H1 (cell line): Measurements from ENCODE around the gene EOLA1. TPM values are rescaled to one million over a fixed set of nuclear protein-coding genes. Genes with fewer than 3 reads are reported as not detected.

ENCODE experiments used
- TAF7 ChIP-seq: optimal IDR thresholded peaks from 2 replicates; pipeline ENCODE3; 2011; ENCODE audit warnings: low read depth, mild to moderate bottlenecking, inconsistent platforms, low read length, moderate library complexity, borderline replicate concordance
- polyA plus RNA-seq, 7 experiments: library from polyadenylated mRNA; depleted of rRNA in 3 of 7; stranded (reverse) in 5 of 7; unstranded in 2 of 7; fragments of >200 nt in 5 of 7; fragments of 200-250 nt in 2 of 7; gene quantifications; 1 replicate in 5 of 7; 2 replicates in 1 of 7; 4 replicates in 1 of 7; pipeline versions ENCODE4 v1.2.1 to v1.2.3, GENCODE V29; 2011 to 2013; ENCODE audit warnings: missing spikeins in 2 of 7, mixed read lengths in 2 of 7
- total RNA-seq: library from RNA; stranded (reverse); fragmentation: NEBNext Ultra II Directional; extraction: Animal tissue kit (Norgen Biotek cat#: 25700); gene quantifications from 2 replicates; pipeline ENCODE4 v1.2.1, GENCODE V29; 2021

The EOLA1 gene
- total and polyA plus RNA-seq, 2 of the 8 experiments (the other 6 are each of a cell fraction or from before 2014, with no cell fraction given): 5.4 to 7.6 TPM

DNA sequence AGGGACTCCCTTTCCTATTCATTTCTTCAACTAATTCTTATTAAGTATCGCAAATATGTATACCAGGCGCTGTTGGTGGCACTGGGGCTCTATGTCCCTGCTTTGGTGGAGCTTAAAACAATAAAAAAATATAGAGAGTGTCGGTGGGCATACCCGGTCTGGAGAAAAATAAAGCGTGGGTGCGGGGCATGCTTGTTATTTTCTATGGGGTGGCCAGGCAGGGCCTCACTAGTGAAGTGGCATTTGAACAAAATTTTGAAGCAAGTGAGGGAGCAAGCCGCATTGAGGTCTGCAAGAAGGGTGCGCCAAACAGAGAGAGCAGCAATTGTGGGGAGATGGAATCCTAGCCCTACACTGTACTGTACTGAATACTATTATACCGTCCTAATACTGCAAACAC, 35.1 kb upstream of the EOLA1 start (continued):
- TF ChIP-seq TAF7: no peak
